ENCODE measurements around the gene DMD. TPM values are rescaled to one million over a fixed set of nuclear protein-coding genes. Genes with fewer than 3 reads are reported as not detected.

Gene DMD
- polyA plus RNA-seq, 4 donors = 1.6 to 11.6 (median 2.9) TPM

- 60 to 66% (median 63%) methylated on average over 3 of the region's 3 CpGs for WGBS, 3 donors
- H3K27me3 ChIP-seq (ENCODE audit: control insufficient read depth in 3 of 3, insufficient read depth in 3 of 3, low read length in 3 of 3) = no peaks in the 10 kb centered on the region
- no peaks in the 10 kb centered on the region for H3K9me3 ChIP-seq (ENCODE audit: control insufficient read depth in 2 of 2, insufficient read depth in 1 of 2, low read depth in 1 of 2, low read length in 1 of 2)
- no peak overlapping the region for H3K4me3 ChIP-seq (ENCODE audit: low read depth in 1 of 3, low read length in 3 of 3)
- H3K36me3 ChIP-seq (ENCODE audit: control insufficient read depth in 3 of 3, insufficient read depth in 2 of 3, low read depth in 1 of 3, low read length in 3 of 3) = no peaks in the 10 kb centered on the region
- DNase-seq = peak in 1 of 2 donors; percentile 1
- no peak overlapping the region for H3K27ac ChIP-seq (ENCODE audit: low read depth in 1 of 3, low read length in 2 of 3)
- FAIRE-seq = no peak
- no peaks in the 10 kb centered on the region for H3K4me1 ChIP-seq (ENCODE audit: control insufficient read depth in 3 of 3, insufficient read depth in 2 of 3, low read depth in 1 of 3, low read length in 2 of 3)
These were observed 315.3 kb downstream of the DMD start for GRCh38 chrX:32896088-32896487.

- Histone ChIP-seq H3K9me3 (ENCODE audit: control insufficient read depth in 2 of 2, insufficient read depth in 1 of 2, low read depth in 1 of 2, low read length in 1 of 2) (no peaks in the 10 kb centered on the region), H3K27me3 (ENCODE audit: control insufficient read depth in 3 of 3, insufficient read depth in 3 of 3, low read length in 3 of 3) (no peaks in the 10 kb centered on the region), H3K4me1 (ENCODE audit: control insufficient read depth in 3 of 3, insufficient read depth in 2 of 3, low read depth in 1 of 3, low read length in 2 of 3) (no peaks in the 10 kb centered on the region), H3K27ac (ENCODE audit: low read depth in 1 of 3, low read length in 2 of 3) (no peak overlapping the region), H3K4me3 (ENCODE audit: low read depth in 1 of 3, low read length in 3 of 3) (no peak overlapping the region), H3K36me3 (ENCODE audit: control insufficient read depth in 3 of 3, insufficient read depth in 2 of 3, low read depth in 1 of 3, low read length in 3 of 3) (no peaks in the 10 kb centered on the region)
- no peak for DNase-seq
- no peak for FAIRE-seq
- 84 to 89% (median 87%) methylated on average over 7 of the region's 7 CpGs for WGBS, 3 donors
These were observed 316.7 kb downstream of the DMD start for GRCh38 chrX:32894679-32895078.

DNA sequence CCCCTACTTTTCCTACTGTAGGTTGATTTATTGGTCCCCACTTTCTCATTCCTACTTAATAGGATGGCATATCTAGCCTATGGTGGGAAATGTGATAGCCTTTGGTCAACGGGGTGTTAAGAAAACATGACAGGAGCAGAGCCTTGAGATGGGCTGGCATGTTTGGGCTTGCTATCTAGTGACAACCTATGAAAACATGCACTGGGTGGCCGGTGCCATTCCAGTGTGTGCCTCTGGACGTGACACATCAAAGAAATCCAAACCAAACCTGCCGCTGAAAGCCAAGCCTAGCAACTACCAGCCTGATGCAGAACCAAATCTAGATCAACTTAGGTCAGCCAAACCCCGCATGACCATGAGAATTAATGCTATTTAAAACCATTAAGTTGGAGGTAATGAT, 317.6 kb downstream of the DMD start:
- H3K4me1 ChIP-seq (ENCODE audit: control insufficient read depth in 3 of 3, insufficient read depth in 2 of 3, low read depth in 1 of 3, low read length in 2 of 3) = no peaks in the 10 kb centered on the region
- 69 to 90% (median 81%) methylated on average over 5 of the region's 5 CpGs for WGBS, 3 donors
- DNase-seq = no peak
- H3K27ac ChIP-seq (ENCODE audit: low read depth in 1 of 3, low read length in 2 of 3) = no peak overlapping the region
- FAIRE-seq = no peak
- no peaks in the 10 kb centered on the region for H3K9me3 ChIP-seq (ENCODE audit: control insufficient read depth in 2 of 2, insufficient read depth in 1 of 2, low read depth in 1 of 2, low read length in 1 of 2)
- no peak overlapping the region for H3K4me3 ChIP-seq (ENCODE audit: low read depth in 1 of 3, low read length in 3 of 3)
- no peaks in the 10 kb centered on the region for H3K36me3 ChIP-seq (ENCODE audit: control insufficient read depth in 3 of 3, insufficient read depth in 2 of 3, low read depth in 1 of 3, low read length in 3 of 3)
- no peaks in the 10 kb centered on the region for H3K27me3 ChIP-seq (ENCODE audit: control insufficient read depth in 3 of 3, insufficient read depth in 3 of 3, low read length in 3 of 3)

GRCh38 chrX:32877592-32877991, 333.8 kb downstream of the DMD start:
- FAIRE-seq (no peak), DNase-seq (no peak)
- no peaks in the 10 kb centered on the region for H3K4me1 ChIP-seq (ENCODE audit: control insufficient read depth in 3 of 3, insufficient read depth in 2 of 3, low read depth in 1 of 3, low read length in 2 of 3)
- 75 to 87% (median 81%) methylated on average over 3 of the region's 3 CpGs for WGBS, 3 donors
- H3K4me3 ChIP-seq (ENCODE audit: low read depth in 1 of 3, low read length in 3 of 3) = no peak overlapping the region
- no peaks in the 10 kb centered on the region for H3K36me3 ChIP-seq (ENCODE audit: control insufficient read depth in 3 of 3, insufficient read depth in 2 of 3, low read depth in 1 of 3, low read length in 3 of 3)
- H3K27ac ChIP-seq (ENCODE audit: low read depth in 1 of 3, low read length in 2 of 3) = no peak overlapping the region
- no peaks in the 10 kb centered on the region for H3K9me3 ChIP-seq (ENCODE audit: control insufficient read depth in 2 of 2, insufficient read depth in 1 of 2, low read depth in 1 of 2, low read length in 1 of 2)
- no peaks in the 10 kb centered on the region for H3K27me3 ChIP-seq (ENCODE audit: control insufficient read depth in 3 of 3, insufficient read depth in 3 of 3, low read length in 3 of 3)

- Histone ChIP-seq H3K4me1 (ENCODE audit: control insufficient read depth in 3 of 3, insufficient read depth in 2 of 3, low read depth in 1 of 3, low read length in 2 of 3) (no peaks in the 10 kb centered on the region), H3K36me3 (ENCODE audit: control insufficient read depth in 3 of 3, insufficient read depth in 2 of 3, low read depth in 1 of 3, low read length in 3 of 3) (no peaks in the 10 kb centered on the region), H3K4me3 (ENCODE audit: low read depth in 1 of 3, low read length in 3 of 3) (no peak overlapping the region), H3K27ac (ENCODE audit: low read depth in 1 of 3, low read length in 2 of 3) (no peak overlapping the region), H3K9me3 (ENCODE audit: control insufficient read depth in 2 of 2, insufficient read depth in 1 of 2, low read depth in 1 of 2, low read length in 1 of 2) (no peaks in the 10 kb centered on the region), H3K27me3 (ENCODE audit: control insufficient read depth in 3 of 3, insufficient read depth in 3 of 3, low read length in 3 of 3) (no peaks in the 10 kb centered on the region)
- DNase-seq (no peak), FAIRE-seq (no peak)
- 75 to 88% (median 81%) methylated on average over 4 of the region's 4 CpGs for WGBS, 3 donors
These were observed 336.5 kb downstream of the DMD start for GRCh38 chrX:32874839-32875238.

DNA sequence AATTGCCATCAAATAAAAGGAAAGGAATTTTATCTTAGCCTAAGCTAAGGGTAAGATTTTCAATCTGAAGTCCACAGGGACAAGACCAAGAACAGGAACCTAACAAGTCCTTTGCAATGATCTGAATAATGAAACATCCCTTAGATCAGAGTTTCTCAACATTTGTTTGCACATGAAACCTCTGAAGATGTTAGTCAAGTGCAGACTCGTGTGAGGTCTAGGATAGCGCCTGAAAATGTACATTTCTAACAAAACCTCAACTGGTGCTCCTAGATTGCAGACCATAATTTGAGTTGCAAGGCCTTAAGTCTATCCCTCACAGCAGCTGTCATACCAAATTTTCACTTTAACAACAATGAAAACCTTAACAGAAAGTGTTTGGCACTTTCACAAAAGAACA, 337.6 kb downstream of the DMD start:
- FAIRE-seq (no peak), DNase-seq (no peak)
- Histone ChIP-seq H3K36me3 (ENCODE audit: control insufficient read depth in 3 of 3, insufficient read depth in 2 of 3, low read depth in 1 of 3, low read length in 3 of 3) (no peaks in the 10 kb centered on the region), H3K9me3 (ENCODE audit: control insufficient read depth in 2 of 2, insufficient read depth in 1 of 2, low read depth in 1 of 2, low read length in 1 of 2) (no peaks in the 10 kb centered on the region), H3K27me3 (ENCODE audit: control insufficient read depth in 3 of 3, insufficient read depth in 3 of 3, low read length in 3 of 3) (no peaks in the 10 kb centered on the region), H3K4me3 (ENCODE audit: low read depth in 1 of 3, low read length in 3 of 3) (no peak overlapping the region), H3K27ac (ENCODE audit: low read depth in 1 of 3, low read length in 2 of 3) (no peak overlapping the region), H3K4me1 (ENCODE audit: control insufficient read depth in 3 of 3, insufficient read depth in 2 of 3, low read depth in 1 of 3, low read length in 2 of 3) (no peaks in the 10 kb centered on the region)
- WGBS, 3 donors = 72 to 80% (median 78%) methylated on average over 2 of the region's 2 CpGs

DNA sequence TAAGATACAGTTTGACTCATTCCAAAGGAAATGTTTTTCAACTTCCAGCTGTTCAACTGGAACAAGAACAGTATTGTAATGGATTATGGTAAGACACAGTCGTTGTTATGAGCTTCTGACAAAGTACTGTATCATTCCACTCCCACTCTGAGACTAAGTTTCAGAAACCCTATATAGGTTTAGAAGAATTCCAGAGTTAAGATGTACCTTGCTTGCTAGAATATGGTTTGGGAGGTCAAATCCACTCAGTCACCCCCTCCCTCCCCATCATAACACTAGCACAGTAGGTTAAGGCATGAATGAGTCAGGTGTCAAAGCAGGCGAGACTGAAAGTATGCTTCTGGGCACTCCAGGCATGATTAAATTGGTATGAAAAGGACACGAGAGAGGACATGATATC, 339.7 kb downstream of the DMD start:
- Histone ChIP-seq H3K4me3 (ENCODE audit: low read depth in 1 of 3, low read length in 3 of 3) (no peak overlapping the region), H3K9me3 (ENCODE audit: control insufficient read depth in 2 of 2, insufficient read depth in 1 of 2, low read depth in 1 of 2, low read length in 1 of 2) (no peaks in the 10 kb centered on the region), H3K27me3 (ENCODE audit: control insufficient read depth in 3 of 3, insufficient read depth in 3 of 3, low read length in 3 of 3) (no peaks in the 10 kb centered on the region), H3K36me3 (ENCODE audit: control insufficient read depth in 3 of 3, insufficient read depth in 2 of 3, low read depth in 1 of 3, low read length in 3 of 3) (no peaks in the 10 kb centered on the region), H3K4me1 (ENCODE audit: control insufficient read depth in 3 of 3, insufficient read depth in 2 of 3, low read depth in 1 of 3, low read length in 2 of 3) (no peaks in the 10 kb centered on the region), H3K27ac (ENCODE audit: low read depth in 1 of 3, low read length in 2 of 3) (no peak overlapping the region)
- FAIRE-seq (no peak), DNase-seq (no peak)
- 47 to 52% (median 50%) methylated on average over 3 of the region's 3 CpGs for WGBS, 3 donors

- WGBS, 3 donors = 65 to 78% (median 73%) methylated on average over 5 to 6 of the region's 6 CpGs
- Histone ChIP-seq H3K4me1 (ENCODE audit: control insufficient read depth in 3 of 3, insufficient read depth in 2 of 3, low read depth in 1 of 3, low read length in 2 of 3) (no peaks in the 10 kb centered on the region), H3K27me3 (ENCODE audit: control insufficient read depth in 3 of 3, insufficient read depth in 3 of 3, low read length in 3 of 3) (no peaks in the 10 kb centered on the region), H3K27ac (ENCODE audit: low read depth in 1 of 3, low read length in 2 of 3) (no peak overlapping the region), H3K4me3 (ENCODE audit: low read depth in 1 of 3, low read length in 3 of 3) (no peak overlapping the region), H3K36me3 (ENCODE audit: control insufficient read depth in 3 of 3, insufficient read depth in 2 of 3, low read depth in 1 of 3, low read length in 3 of 3) (no peaks in the 10 kb centered on the region), H3K9me3 (ENCODE audit: control insufficient read depth in 2 of 2, insufficient read depth in 1 of 2, low read depth in 1 of 2, low read length in 1 of 2) (no peaks in the 10 kb centered on the region)
- FAIRE-seq = no peak
- no peak for DNase-seq
These were observed 342.8 kb downstream of the DMD start for GRCh38 chrX:32868524-32868895.

DNA sequence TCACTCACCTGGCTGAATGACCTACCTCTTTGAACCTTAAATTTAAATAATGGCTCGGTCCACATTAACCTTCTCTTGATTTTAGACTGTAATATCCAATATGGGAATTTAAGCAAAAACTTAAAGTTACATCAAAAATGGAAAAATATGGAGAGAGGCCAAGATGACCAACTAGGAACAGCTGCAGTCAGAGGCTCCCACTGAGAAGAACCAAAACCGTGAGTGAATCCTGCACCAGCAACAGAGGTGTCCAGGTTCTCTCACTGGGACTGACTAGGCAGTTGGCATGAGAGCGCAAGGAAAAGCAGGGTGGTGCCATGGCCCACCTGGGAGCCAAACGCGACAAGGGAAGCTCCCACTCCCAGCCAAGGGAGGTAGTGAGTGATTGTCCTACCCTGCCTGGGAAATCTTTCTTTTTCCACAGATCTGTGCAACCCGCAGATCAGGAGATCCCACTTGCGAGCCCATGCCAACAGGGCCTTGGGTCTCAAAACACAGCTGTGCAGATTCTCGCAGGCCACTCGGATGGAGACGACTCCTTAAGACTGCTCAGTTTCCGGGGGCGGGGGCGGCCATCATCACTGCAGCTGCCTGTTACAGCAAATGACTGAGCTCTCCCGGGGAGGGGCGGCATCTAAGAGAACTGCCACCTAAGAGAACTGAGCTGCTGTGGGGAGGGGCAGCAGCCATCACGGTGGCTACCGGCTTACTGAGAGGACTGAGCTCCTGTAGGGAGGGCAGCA, 343.4 kb downstream of the DMD start:
- 89 to 92% (median 89%) methylated on average over 16 to 17 of the region's 17 CpGs for WGBS, 3 donors
- no peak overlapping the region for H3K4me3 ChIP-seq (ENCODE audit: low read depth in 1 of 3, low read length in 3 of 3)
- FAIRE-seq (no peak), DNase-seq (no peak)
- no peaks in the 10 kb centered on the region for H3K36me3 ChIP-seq (ENCODE audit: control insufficient read depth in 3 of 3, insufficient read depth in 2 of 3, low read depth in 1 of 3, low read length in 3 of 3)
- no peaks in the 10 kb centered on the region for H3K27me3 ChIP-seq (ENCODE audit: control insufficient read depth in 3 of 3, insufficient read depth in 3 of 3, low read length in 3 of 3)
- no peak overlapping the region for H3K27ac ChIP-seq (ENCODE audit: low read depth in 1 of 3, low read length in 2 of 3)
- no peaks in the 10 kb centered on the region for H3K4me1 ChIP-seq (ENCODE audit: control insufficient read depth in 3 of 3, insufficient read depth in 2 of 3, low read depth in 1 of 3, low read length in 2 of 3)
- no peaks in the 10 kb centered on the region for H3K9me3 ChIP-seq (ENCODE audit: control insufficient read depth in 2 of 2, insufficient read depth in 1 of 2, low read depth in 1 of 2, low read length in 1 of 2)

Data from small intestine (tissue), 7 donors.